ENCODE results near the gene CREG2.
"Not testable (repeated sequence)": the region's sequence is repeated elsewhere in the genome, so short reads cannot be mapped to it uniquely, and the experiment has no call there.

The CREG2 gene

DNA sequence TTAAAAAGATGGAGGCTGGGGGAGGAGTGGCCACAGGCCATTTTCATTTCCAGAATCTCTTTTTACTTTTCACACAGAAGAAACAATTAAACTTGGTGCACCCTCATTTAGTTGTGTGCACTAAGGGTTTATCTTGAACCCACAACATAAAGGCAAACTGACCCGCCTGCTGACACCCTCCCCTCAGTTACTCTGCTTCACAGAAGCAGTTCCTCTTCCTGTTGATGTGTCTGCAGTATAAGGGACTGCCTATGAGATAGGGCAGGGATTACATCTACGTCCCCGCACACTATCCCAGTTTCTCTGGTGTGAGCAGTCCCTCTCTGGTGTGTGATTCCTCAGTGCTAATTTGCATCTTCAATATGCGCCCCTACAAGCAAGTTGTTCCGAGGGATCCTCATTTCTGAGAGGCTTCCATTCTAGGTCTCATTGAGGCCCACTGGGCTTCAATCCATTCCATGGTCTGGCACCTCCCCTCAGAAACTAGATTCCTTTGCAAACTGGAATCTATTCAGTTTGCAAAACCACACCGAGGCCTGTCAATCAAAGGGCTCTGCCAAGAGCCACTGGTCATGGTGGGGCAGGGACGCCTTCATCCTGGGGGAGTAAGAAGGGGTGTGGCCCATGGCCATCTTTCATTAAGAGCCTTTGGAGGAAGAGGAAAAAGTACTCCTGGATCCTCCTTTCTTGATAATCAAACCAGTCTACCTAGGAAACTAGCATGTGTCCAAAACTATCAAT lies 12.3 kb downstream of the CREG2 start:
- no peak for DNase-seq (ENCODE audit: low read depth in 2 of 2)

DNA sequence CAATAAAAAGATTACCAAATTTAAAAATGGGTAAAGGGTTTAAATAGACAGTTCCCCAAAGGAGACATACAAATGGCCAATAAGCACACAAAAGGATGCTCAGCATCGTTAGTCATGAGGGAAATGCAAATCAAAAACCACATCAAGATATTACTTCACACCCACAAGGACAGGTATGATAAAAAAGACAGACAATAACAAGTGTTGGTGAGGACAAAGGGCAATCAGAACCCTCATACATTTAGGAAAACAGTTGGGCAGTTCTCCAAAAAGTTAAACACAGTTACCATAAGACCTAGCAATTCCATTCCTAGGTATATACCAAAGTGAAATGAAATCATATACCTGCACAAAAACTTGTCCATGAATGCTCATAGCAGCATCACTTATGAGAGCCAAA lies 14.5 kb downstream of the CREG2 start:
- DNase-seq (ENCODE audit: low read depth in 2 of 2) = no peak

DNA sequence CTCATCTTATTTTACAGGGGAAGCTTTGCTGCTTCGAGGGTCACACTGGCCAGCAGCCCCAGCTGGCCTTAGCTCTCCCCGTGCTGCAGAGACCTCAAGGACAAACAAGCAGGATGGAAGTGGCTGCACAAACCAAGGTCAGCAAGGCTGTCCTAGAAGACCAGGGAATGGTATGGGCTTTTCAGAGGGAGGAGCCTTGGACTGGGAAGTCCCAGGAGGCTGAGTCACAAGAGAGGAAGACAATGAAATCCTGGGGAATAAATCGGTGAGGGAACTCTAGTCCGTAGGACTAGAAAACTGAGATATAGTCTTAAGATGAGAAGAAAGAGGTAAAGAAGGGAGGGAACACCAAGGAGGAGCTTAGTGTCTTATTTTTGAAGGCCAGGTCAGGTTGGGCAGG lies 15.7 kb downstream of the CREG2 start:
- DNase-seq (ENCODE audit: low read depth in 2 of 2) = no peak

DNA sequence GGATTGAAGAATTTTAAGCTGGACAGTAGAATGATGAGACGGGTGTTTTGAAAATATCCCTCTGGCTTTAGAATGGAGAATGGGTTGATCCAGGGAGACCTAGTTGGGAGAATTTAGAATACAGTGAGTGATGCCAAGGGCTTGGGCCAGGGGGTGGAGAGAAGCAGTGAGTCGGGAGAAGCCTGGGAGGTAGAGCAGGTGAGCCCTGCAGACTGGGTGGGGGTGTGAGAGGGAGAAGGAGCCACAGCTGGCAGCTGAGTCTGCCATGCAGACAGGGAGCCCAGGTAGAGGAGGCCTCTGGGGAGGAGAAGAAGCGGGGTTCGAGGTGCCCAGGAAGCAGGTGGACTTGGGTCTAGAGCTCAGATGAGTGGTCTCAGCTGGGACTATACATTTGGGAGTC lies 18.2 kb downstream of the CREG2 start:
- no peak for DNase-seq (ENCODE audit: low read depth in 2 of 2)

DNA sequence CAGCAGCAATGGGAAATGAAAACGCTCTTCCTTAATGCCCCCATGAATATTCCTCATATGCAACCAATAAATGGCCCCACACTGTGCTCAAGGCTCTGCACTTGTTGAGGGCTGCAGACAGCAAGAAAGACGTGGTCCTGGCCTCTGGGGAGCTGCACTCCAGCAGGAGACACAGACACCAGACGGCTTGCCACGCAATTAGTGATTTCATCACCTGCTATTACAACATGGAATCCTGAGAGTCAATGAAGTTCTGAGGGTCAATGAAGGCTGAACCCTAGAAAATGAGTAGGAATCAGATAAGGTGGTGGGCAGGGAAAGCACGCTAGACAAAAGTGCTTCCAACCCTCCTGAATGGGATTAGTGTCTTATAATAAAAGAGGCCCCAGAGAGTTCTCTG lies 18.9 kb downstream of the CREG2 start:
- DNase-seq (ENCODE audit: low read depth in 2 of 2) = no peak

DNA sequence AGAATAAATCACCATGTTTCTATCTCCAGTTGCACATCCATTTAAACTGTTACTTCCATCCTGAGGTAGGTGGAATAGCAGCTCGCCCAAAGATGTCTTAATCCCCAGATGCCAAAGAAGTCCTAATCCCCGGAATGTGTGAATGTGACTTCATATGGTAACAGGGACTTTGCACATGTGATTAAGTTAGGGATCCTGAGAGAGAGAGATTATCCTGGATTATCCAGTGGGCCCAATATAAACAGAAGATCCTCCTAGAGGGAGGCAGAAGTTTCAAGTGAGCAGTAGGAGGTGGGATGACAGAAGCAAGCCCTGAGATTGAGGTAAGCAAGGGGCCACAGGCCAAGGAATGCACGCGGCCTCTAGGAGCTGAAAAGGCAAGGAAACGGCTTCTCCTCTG lies 19.8 kb downstream of the CREG2 start:
- DNase-seq (ENCODE audit: low read depth in 2 of 2) = no peak

DNA sequence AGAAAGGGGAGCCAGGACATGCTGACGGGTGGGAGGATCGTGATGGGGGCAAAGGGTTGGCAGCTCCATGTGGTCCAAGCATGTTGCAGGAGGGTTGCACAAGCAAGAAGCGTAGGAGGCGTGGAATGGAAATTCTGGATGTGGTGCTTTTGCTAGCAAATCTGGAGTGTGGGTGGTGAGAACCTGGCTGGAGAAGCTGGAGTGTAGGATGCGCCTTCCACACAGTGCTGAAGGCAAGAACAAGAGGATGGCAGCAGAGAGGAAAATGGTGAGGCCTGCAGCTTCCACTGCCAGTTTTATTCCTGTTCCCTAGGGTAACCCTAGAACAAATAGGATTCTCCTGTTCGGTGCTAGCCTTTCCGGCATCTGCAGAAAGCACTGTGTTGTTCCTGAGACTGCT lies 22.4 kb downstream of the CREG2 start:
- no peak for DNase-seq (ENCODE audit: low read depth in 2 of 2)

DNA sequence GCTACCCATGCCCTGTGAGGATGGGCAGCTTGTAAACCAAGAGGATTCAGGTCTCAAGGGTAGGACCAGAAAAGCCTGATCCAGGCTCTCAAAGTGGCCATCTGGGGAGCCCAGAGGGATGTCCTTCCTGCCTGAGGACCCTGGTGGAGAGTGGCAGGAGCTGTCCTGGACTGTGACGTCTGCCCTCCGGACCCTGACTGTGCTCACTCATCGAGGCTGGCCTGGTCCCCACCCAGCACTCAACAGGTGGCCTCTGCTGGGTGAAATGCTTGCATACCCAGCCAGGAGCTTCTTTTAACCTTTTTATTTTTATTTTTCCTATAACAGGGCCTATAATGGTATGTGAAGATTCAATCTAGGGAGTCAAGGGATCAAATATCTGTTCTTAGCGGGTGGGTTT lies 24.5 kb downstream of the CREG2 start:
- no peak for DNase-seq (ENCODE audit: low read depth in 2 of 2)

DNA sequence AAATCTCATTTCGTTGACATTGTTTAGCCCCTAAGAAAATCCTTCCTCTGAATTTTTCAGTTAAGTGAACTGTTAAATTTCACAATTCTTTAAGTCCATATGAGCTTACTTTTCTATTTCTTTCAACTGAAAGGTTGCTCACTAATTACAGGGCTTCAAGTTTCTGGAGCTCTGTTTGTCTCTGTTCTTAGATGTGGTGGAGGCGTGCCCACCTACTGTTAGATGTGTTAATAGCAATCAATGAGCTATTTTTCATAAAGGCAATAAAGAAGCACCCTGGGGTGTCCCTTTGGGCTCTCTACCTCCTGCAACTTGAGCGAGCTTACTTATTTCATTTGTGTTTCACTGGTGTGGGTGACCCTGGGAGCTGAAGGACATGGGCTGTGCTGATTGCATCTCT lies 25.0 kb downstream of the CREG2 start:
- no peak for DNase-seq (ENCODE audit: low read depth in 2 of 2)

DNA sequence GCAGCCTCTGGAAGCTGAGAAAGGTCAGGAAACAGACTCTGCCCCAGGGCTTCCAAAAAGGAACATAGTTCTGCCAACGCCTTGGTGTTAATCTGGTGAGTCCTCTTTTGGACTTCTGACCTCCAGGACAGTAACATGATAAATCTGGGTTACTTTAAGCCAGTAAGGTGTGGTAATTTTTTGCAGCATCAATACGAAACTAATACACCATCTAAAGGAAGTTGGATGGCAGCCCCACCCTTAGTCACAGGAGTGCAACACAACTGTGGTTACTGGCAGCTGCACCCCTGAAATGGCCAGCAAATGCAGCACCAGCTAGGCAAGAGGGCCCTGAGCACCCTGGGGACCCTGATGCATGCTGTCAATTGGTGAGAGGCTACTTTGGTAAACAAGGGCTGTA lies 25.8 kb downstream of the CREG2 start:
- no peak for DNase-seq (ENCODE audit: low read depth in 2 of 2)

DNA sequence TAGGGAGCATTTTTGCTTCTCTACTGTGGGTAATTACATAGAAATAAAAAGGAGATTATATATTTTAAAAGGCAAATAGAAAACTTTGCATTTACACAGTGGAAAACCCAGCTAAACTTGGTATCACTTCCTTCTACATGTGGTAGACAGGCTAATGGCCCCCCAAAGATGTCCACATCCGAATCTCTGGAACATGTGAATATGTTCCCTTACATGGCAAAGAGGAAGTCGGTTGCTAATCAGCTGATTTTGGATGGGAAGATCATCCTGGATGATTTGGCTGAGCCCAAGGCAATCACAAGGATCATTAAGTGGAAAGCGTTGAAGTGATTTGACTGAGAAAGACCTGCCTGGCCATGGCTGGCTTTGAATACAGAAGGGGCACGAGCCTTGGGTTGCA lies 26.2 kb downstream of the CREG2 start:
- no peak for DNase-seq (ENCODE audit: low read depth in 2 of 2)

DNA sequence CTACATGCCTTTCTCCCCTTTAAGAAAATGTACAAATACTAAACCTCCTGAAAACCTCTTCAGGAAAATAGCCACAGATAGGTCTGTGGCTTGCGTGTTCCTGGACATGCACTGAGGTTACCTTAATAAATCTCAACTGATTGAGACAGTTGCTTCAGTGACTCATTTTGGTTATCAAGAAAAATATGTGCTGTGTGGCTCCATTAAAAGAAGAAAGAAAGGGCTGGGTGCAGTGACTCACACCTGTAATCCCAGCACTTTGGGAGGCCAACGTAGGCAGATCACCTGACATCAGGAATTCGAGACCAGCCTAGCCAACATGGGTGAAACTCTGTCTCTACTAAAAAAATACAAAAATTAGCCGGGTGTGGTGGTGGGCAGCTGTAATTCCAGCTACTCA lies 27.1 kb downstream of the CREG2 start:
- DNase-seq (ENCODE audit: low read depth in 2 of 2) = no peak

DNA sequence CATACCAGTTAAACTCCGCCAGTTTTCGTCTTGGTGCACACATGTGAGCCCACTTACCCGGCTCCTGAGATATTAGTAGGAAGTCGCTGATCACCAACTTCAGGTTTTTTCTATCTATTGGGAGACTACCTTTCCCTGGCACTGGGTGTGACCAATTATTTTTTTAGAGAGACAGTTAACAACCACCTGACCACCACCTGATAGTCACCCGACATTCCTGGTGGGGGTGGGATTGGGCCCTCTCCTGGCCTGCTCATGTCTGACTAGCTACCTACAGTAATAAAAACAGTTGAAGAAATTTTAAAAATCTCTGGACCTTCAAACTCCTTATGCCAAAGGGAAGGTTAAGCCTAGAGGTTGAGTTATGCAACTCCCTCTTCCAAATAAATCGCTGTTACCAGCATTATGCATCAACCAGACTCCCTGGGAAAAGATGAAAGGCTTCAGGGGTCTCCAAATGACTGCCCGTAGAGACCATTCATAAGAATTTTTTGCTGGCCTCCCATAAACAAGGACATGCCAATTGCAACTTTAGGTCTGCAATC lies 27.8 kb downstream of the CREG2 start:
- no peak for DNase-seq (ENCODE audit: low read depth in 2 of 2)

DNA sequence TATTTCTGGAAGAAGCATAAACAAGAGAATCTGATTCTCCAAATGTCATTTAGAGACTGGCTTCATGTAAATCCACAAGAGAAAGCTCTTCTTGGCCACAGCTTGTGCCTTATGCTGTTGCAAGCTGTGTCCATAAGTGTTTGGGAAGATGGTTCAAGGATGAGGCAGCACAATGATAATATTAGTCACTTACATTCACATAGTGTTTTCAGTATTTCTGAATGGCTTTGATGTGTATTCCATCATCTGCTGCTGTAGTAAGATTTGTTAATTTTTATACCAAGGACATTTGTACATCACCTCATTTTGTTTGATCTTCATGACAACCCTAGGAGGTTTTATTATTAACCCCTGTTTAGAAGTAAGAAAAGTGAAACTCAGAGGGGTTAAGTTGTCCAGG lies 29.9 kb downstream of the CREG2 start:
- no peak for DNase-seq (ENCODE audit: low read depth in 2 of 2)

DNA sequence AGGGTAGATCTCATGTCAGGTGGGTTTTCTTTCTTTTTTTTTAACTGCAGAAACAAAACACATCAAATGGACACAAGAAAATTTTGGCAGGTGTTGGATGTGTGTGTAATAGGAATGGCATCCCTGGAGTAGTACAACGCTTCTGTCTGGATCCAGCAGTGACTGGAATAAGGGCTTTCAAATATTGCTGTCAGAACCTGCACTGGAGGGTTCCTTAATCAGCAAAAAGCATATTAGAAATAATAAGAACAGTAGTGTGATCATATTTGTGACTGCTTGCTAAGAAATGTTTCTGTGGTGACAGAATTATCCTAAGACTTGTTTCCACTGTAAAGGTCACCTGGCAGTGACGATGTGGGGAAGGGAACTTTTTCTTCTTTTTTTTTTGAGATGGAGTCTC lies 30.8 kb downstream of the CREG2 start:
- DNase-seq (ENCODE audit: low read depth in 2 of 2) = no peak

DNA sequence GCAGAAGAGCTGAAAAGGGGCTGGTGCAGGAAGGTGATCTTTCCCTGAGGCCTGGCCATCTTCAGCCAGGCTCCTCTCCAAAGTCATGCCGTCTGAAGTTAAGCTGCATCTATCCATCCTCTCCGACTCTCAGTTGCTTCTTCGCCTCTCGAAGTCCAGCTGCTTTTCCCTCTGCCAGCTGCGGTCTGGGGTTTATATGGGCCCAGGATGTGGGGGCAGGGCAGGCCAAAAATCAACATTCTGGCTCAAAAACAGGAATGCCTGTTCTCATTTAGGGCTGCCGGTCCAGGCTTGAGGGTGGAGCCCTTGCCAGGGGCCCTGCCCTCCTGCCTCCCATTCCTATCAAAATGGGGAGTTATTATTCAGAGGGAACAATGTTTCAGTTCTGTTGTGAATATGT lies 31.2 kb downstream of the CREG2 start:
- DNase-seq (ENCODE audit: low read depth in 2 of 2) = no peak

DNA sequence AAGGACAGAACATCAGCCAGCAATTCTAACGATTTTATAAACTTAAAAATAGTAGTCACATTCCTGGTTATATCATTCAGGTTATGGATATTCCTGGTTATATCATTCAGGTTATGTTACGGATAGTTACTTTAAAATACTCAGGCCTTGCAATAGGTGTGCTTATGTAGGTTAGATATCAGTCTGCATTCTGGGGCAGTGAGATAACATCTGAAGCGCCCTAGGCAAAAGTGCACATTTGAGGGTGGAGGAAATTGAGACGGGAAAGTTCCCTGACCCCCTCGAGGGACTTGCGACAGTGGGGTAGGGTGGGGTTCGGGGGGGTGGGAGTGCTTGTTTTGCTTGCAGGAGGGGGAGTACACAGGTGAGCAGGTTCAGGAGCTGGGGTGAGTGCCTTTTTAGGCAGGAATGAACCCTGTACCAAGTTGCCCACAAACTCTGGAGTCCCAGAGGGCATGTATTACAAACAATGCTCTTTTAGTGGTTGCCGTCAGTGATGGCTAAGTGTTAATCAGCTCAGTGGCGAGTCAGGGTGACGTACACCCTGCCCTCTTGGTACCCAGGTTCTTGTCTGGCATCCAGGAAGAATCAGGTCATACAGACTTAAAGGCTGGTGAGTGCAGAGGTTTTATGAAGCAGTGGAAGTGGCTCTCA lies 31.8 kb downstream of the CREG2 start:
- DNase-seq (ENCODE audit: low read depth in 2 of 2) = no peak

DNA sequence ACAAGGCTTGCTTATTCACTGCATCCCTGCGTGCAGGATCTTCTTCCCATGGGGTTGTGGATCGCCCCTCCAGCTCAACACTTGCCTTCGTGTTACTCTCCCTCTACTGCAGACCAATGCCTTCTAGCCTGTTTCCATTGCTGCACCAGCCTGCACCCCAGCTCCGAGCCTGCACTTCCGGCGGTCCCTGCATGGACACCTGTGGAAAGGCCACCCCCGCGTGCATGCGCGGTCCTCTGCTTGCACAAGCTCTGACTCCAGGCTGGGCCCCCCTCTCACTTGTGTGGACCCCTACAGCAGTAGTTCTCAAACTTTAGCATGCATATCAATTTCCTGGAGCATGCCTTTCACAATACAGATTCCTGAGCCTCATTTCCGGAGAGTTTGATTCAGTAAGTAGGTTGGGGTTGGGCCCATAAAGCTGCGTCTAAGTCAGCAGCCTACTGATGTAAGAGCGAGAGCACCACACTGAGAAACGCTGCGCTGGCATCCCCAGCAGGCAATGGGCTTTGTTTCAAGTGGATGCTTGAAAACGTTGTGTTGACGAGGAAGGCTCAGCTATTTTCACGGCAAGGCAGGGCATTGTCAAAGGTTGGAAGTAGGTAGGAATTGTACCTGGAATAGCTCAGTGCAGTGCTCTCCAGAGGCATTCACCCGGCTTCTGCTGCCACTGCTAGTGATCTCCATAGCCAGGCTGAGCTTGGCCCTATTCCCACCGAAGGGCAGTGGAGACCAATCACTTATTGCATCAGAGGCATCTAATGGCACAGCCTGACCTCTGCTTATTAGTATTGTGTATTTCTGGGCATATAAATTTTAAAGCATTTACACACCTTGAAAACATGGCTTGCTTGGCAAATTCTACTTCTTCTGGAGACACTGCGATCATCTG lies 32.6 kb downstream of the CREG2 start:
- DNase-seq (ENCODE audit: low read depth in 2 of 2) = no peak

DNA sequence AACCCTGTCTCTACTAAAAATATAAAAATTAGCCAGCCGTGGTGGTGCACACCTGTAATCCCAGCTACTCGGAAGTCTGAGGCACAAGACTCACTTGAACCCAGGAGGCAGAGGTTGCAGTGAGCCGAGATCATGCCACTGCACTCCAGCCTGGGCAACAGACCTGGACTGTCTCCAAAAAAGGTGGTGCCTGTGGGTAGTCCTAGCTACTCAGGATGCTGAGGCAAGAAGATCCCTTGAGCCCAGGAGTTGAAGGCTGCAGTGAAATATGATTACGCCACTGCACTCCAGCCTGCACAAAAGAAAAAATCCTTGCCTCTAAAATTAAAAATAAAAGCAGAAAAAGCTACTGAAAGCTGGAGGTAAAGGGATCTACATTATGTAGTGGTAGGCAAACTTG lies 34.7 kb downstream of the CREG2 start:
- DNase-seq (ENCODE audit: low read depth in 2 of 2) = not testable (repeated sequence)

DNA sequence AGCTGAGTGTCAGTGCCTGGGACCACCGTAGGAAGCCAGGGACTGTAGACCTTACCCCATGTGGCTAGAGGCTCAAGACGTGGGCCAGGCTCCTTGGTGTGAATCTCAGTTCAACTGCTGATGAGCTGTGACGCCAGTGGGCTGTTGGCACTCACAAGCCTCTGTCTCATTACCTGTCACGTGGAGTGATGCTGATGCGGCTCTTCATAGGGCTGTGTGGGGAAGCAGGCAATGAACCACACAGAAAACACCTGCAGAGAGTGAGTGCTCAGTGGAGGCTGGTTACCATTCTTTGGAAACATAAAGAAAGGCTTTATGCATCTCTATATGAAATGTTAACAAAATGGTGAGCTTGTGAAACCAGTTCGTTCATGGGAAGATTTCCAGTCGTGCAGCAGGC lies 36.1 kb downstream of the CREG2 start:
- no peak for DNase-seq (ENCODE audit: low read depth in 2 of 2)

DNA sequence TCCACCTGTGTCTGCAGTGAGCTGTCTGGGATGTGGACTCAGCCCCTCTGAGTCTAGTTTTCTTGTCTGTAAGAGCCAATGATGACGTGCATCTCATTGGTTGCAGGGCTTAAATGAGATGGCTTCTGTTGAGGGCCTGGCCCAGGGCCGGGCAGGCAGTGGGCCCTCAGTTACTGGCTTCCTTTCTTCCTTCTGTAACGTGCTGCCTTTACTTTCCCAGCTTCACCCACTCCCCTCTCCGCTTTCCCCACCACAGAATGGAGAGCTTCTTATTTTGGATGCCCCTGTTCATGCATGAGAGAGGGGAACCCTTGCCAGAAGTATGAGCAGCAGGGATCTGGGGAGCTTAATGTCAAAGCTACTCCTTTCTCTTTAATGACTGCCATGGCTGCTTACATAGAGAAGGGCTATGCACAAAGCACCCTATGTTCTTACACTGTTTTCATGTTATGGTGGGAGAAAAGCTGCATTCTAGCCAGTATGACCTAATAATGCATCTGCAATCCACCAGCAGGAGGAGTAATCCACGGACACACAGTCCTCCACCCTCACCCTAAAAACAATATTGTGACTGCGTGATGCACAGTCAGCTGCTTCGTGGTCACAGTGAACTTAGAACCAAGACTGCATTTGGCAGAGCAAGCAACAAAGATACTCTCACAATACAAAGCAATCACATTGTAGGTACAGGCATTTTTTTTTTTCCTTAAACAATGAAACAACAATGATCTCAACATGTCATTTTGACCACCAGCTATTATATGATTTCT lies 37.2 kb downstream of the CREG2 start:
- DNase-seq (ENCODE audit: low read depth in 2 of 2) = no peak

DNA sequence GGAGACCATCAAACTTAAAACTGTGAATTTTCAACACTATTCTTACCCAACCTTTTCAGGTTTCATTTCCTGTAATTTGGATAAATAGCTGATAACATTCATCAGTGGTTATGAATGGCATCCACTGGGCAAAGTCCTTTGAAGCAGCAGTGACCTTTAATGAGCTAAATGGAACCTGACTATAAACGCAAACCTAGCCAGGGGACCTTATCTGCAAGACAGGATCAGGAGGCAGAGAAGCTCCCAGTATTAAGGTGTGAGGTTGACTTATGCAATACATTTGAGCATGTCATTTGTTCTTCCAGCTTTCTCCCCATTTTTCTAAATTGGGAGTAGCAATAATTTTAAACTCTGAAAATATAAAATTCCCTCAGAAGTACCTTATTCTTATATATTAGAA lies 38.4 kb downstream of the CREG2 start:
- no peak for DNase-seq (ENCODE audit: low read depth in 2 of 2)
